H1 (cell line): Measurements from ENCODE around the gene HMOX2. TPM values are rescaled to one million over a fixed set of nuclear protein-coding genes. Genes with fewer than 3 reads are reported as not detected.

Source experiments
- CTCF ChIA-PET: fragments of 300-600 bp; sonication (Branson Sonifier 250); formaldehyde crosslinking; loops from one replicate; lab custom pipeline; 2021; ENCODE audit not compliant: partially characterized antibody; lab: Charles Lee
- POLR2A ChIA-PET: fragments of 300-600 bp; sonication (Branson Sonifier 250); formaldehyde crosslinking; loops from one replicate; lab custom pipeline; 2021; ENCODE audit warnings: inconsistent platforms; ENCODE audit not compliant: partially characterized antibody; lab: Charles Lee
- DNase-seq, 2 experiments: peaks; one replicate each; pipeline versions ENCODE4 v3.0.0 to v3.0.0-alpha.2; 2010 to 2022; ENCODE audit warnings: low spot score in 2 of 2, low read depth in 1 of 2, mixed read lengths in 1 of 2
- FAIRE-seq: peaks from 2 replicates; lab custom pipeline; 2011; peaks lifted over from hg19 to GRCh38; lab: Jason Lieb, UNC
- H2AFZ ChIP-seq: 2 replicates; pipeline ENCODE4 v1.8.1; 2012; ENCODE audit warnings: low read length, inconsistent platforms
- H2AK5ac ChIP-seq: 2 replicates; pipeline ENCODE4 v1.6.1; 2013; ENCODE audit warnings: low read depth, low read length
- H2BK120ac ChIP-seq: replicated peaks from 2 replicates; pipeline ENCODE3; 2013; ENCODE audit warnings: low read depth, low read length, inconsistent platforms
- H2BK12ac ChIP-seq: 2 replicates; pipeline ENCODE4 v1.6.1; 2013; ENCODE audit warnings: low read depth, low read length
- H2BK15ac ChIP-seq: 2 replicates; pipeline ENCODE4 v1.6.1; 2013; ENCODE audit warnings: low read length
- H2BK20ac ChIP-seq: 2 replicates; pipeline ENCODE4 v1.6.1; 2013; ENCODE audit warnings: low read length
- H2BK5ac ChIP-seq: 2 replicates; pipeline ENCODE4 v1.6.1; 2013; ENCODE audit warnings: low read depth, low read length
- H3K14ac ChIP-seq: 2 replicates; pipeline ENCODE4 v1.6.1; 2013; ENCODE audit warnings: inconsistent platforms; ENCODE audit not compliant: insufficient read length
- H3K18ac ChIP-seq: 2 replicates; pipeline ENCODE4 v1.6.1; 2013; ENCODE audit warnings: low read length; ENCODE audit errors: extremely low read depth
- H3K23ac ChIP-seq: 2 replicates; pipeline ENCODE4 v1.6.1; 2013; ENCODE audit warnings: inconsistent platforms; ENCODE audit not compliant: insufficient read length
- H3K23me2 ChIP-seq: 2 replicates; pipeline ENCODE4 v1.6.1; 2013; ENCODE audit warnings: low read depth, low read length
- H3K27ac ChIP-seq: 2 replicates; pipeline ENCODE4 v1.6.1; 2011; ENCODE audit warnings: low read depth, low read length, inconsistent platforms
- H3K27me3 ChIP-seq, 4 experiments: replicated peaks in 1 of 4; 1 replicate in 1 of 4; 2 replicates in 3 of 4; pipeline versions ENCODE4 v1.6.1 to v1.8.1; 2011 to 2013; ENCODE audit warnings: low read length in 3 of 4, mild to moderate bottlenecking in 3 of 4, inconsistent platforms in 2 of 4, mixed read lengths in 2 of 4, moderate library complexity in 1 of 4; ENCODE audit not compliant: control insufficient read depth in 3 of 4, insufficient read depth in 3 of 4; ENCODE audit errors: extremely low read depth in 1 of 4
- H3K36me3 ChIP-seq, 4 experiments: 2 replicates each; pipeline versions ENCODE4 v1.6.1 to v1.8.1; 2011 to 2013; ENCODE audit warnings: mild to moderate bottlenecking in 4 of 4, low read length in 3 of 4, moderate library complexity in 2 of 4, control low read depth in 1 of 4, inconsistent platforms in 1 of 4; ENCODE audit not compliant: insufficient read depth in 4 of 4, control insufficient read depth in 2 of 4
- H3K4ac ChIP-seq: replicated peaks from 2 replicates; pipeline ENCODE3; 2013; ENCODE audit warnings: low read length, low read depth, mixed read lengths, inconsistent platforms; ENCODE audit not compliant: insufficient read length
- H3K4me1 ChIP-seq, 4 experiments: replicated peaks in 1 of 4; 1 replicate in 1 of 4; 2 replicates in 3 of 4; pipeline versions ENCODE4 v1.6.1 to v1.8.1; 2011 to 2013; ENCODE audit warnings: low read length in 3 of 4, inconsistent platforms in 2 of 4, mixed read lengths in 1 of 4; ENCODE audit not compliant: insufficient read depth in 4 of 4, control insufficient read depth in 3 of 4
- H3K4me2 ChIP-seq, 2 experiments: 2 replicates each; pipeline versions ENCODE4 v1.6.1 to v1.8.1; 2011 to 2013; ENCODE audit warnings: low read depth in 2 of 2, low read length in 2 of 2, control low read depth in 1 of 2, inconsistent platforms in 1 of 2, mild to moderate bottlenecking in 1 of 2; ENCODE audit not compliant: insufficient read depth in 1 of 2
- H3K4me3 ChIP-seq, 4 experiments: fragments of 200-600, 300-600 bp in 1 of 4; sonication (generic), shearing (Covaris generic), sonication (Bioruptor Twin) in 1 of 4; 2 replicates each; pipeline versions ENCODE4 v1.5.1 to v1.8.1; 2011 to 2016; ENCODE audit warnings: low read length in 4 of 4, low read depth in 3 of 4, control low read depth in 2 of 4, inconsistent platforms in 2 of 4, mild to moderate bottlenecking in 2 of 4, mixed read lengths in 1 of 4, moderate library complexity in 1 of 4; ENCODE audit not compliant: insufficient read depth in 2 of 4; ENCODE audit errors: extremely low read depth in 1 of 4
- H3K56ac ChIP-seq: replicated peaks from 2 replicates; pipeline ENCODE3; 2013; ENCODE audit warnings: low read depth, mild to moderate bottlenecking, mixed read lengths, low read length, inconsistent platforms; ENCODE audit not compliant: insufficient read length
- H3K79me1 ChIP-seq: 2 replicates; pipeline ENCODE4 v1.6.1; 2013; ENCODE audit warnings: low read depth, low read length, control low read depth
- H3K79me2 ChIP-seq, 2 experiments: 2 replicates each; pipeline versions ENCODE4 v1.6.1 to v1.8.1; 2012 to 2013; ENCODE audit warnings: low read length in 2 of 2, mild to moderate bottlenecking in 2 of 2, inconsistent platforms in 1 of 2; ENCODE audit not compliant: insufficient read depth in 2 of 2, control insufficient read depth in 1 of 2
- H3K9ac ChIP-seq, 4 experiments: replicated peaks in 1 of 4; 1 replicate in 1 of 4; 2 replicates in 3 of 4; pipeline versions ENCODE4 v1.6.1 to v1.8.1; 2011 to 2013; ENCODE audit warnings: low read depth in 3 of 4, low read length in 3 of 4, control low read depth in 2 of 4, mild to moderate bottlenecking in 2 of 4, moderate library complexity in 2 of 4, inconsistent platforms in 1 of 4; ENCODE audit errors: extremely low read depth in 1 of 4
- H3K9me3 ChIP-seq, 2 experiments: 2 replicates each; pipeline versions ENCODE4 v1.6.1 to v1.8.1; 2012 to 2013; ENCODE audit warnings: mild to moderate bottlenecking in 2 of 2, moderate library complexity in 2 of 2, control low read depth in 1 of 2, inconsistent platforms in 1 of 2, low read depth in 1 of 2, low read length in 1 of 2, mixed read lengths in 1 of 2; ENCODE audit not compliant: insufficient read depth in 2 of 2
- H4K20me1 ChIP-seq, 2 experiments: replicated peaks in 1 of 2; 2 replicates each; pipeline versions ENCODE3 to v1.8.1; 2011 to 2013; ENCODE audit warnings: inconsistent platforms in 2 of 2, low read length in 2 of 2, mild to moderate bottlenecking in 1 of 2; ENCODE audit not compliant: insufficient read depth in 2 of 2, control insufficient read depth in 1 of 2
- H4K5ac ChIP-seq: 2 replicates; pipeline ENCODE4 v1.6.1; 2013; ENCODE audit warnings: low read length, low read depth, mixed read lengths, inconsistent platforms; ENCODE audit not compliant: insufficient read length
- H4K8ac ChIP-seq: 2 replicates; pipeline ENCODE4 v1.8.0; 2013; ENCODE audit warnings: mild to moderate bottlenecking, moderate library complexity, low read length, inconsistent platforms; ENCODE audit not compliant: insufficient read depth; ENCODE audit errors: extremely low read depth
- H4K91ac ChIP-seq: replicated peaks from 2 replicates; pipeline ENCODE3; 2013; ENCODE audit warnings: low read length, mixed read lengths, inconsistent platforms; ENCODE audit not compliant: insufficient read length
- CTCF ChIP-seq, 3 experiments: IDR thresholded peaks; 1 replicate in 2 of 3; 2 replicates in 1 of 3; pipeline versions ENCODE4 v1.5.1 to v1.6.1; 2011; ENCODE audit warnings: low read length in 3 of 3, mild to moderate bottlenecking in 3 of 3, inconsistent platforms in 2 of 3, low read depth in 1 of 3, moderate library complexity in 1 of 3; ENCODE audit not compliant: insufficient read depth in 1 of 3; ENCODE audit errors: control extremely low read depth in 1 of 3
- FOSL1 ChIP-seq: IDR thresholded peaks from 2 replicates; pipeline ENCODE4 v1.6.1; 2011; ENCODE audit warnings: mild to moderate bottlenecking, low read depth, low read length, moderate library complexity; ENCODE audit not compliant: insufficient read depth
- SIRT6 ChIP-seq: IDR thresholded peaks from one replicate; pipeline ENCODE4 v1.7.1; 2012; ENCODE audit warnings: low read length, inconsistent platforms
- SP1 ChIP-seq: IDR thresholded peaks from 2 replicates; pipeline ENCODE4 v1.6.1; 2011; ENCODE audit warnings: low read depth, low read length
- SP2 ChIP-seq: IDR thresholded peaks from 2 replicates; pipeline ENCODE4 v1.6.1; 2012; ENCODE audit warnings: mild to moderate bottlenecking, low read length, inconsistent platforms
- TAF7 ChIP-seq: optimal IDR thresholded peaks from 2 replicates; pipeline ENCODE3; 2011; ENCODE audit warnings: low read depth, mild to moderate bottlenecking, inconsistent platforms, low read length, moderate library complexity, borderline replicate concordance
- TBP ChIP-seq: IDR thresholded peaks from 2 replicates; pipeline ENCODE4 v1.6.1; 2011; ENCODE audit warnings: low read depth, low read length, improper control_type of control experiment
- TCF12 ChIP-seq: IDR thresholded peaks from 2 replicates; pipeline ENCODE4 v1.6.1; 2011; ENCODE audit warnings: low read depth, mild to moderate bottlenecking, low read length
- ZNF274 ChIP-seq: IDR thresholded peaks from 2 replicates; pipeline ENCODE4 v1.7.0; 2012; ENCODE audit warnings: low read length, borderline replicate concordance; ENCODE audit errors: extremely low read depth
- WGBS, 2 experiments: shearing (Covaris generic) in 1 of 2; methylation state at CpG; one replicate each; pipeline versions ENCODE4 v1.1.6 to v1.1.7; 2013 to 2015; ENCODE audit warnings: low lambda C conversion rate in 2 of 2, mixed read lengths in 2 of 2, inconsistent platforms in 1 of 2, low coverage in 1 of 2, missing lambda C conversion rate in 1 of 2; ENCODE audit not compliant: insufficient replicate concordance in 2 of 2, insufficient coverage in 1 of 2, insufficient read length in 1 of 2; ENCODE audit errors: extremely low coverage in 1 of 2, missing lambda C conversion rate in 1 of 2; 5-methylcytosine and 5-hydroxymethylcytosine counted together
- polyA plus RNA-seq, 7 experiments: library from polyadenylated mRNA; depleted of rRNA in 3 of 7; stranded (reverse) in 5 of 7; unstranded in 2 of 7; fragments of >200 nt in 5 of 7; fragments of 200-250 nt in 2 of 7; gene quantifications; 1 replicate in 5 of 7; 2 replicates in 1 of 7; 4 replicates in 1 of 7; pipeline versions ENCODE4 v1.2.1 to v1.2.3, GENCODE V29; 2011 to 2013; ENCODE audit warnings: missing spikeins in 2 of 7, mixed read lengths in 2 of 7
- total RNA-seq: library from RNA; stranded (reverse); fragmentation: NEBNext Ultra II Directional; extraction: Animal tissue kit (Norgen Biotek cat#: 25700); gene quantifications from 2 replicates; pipeline ENCODE4 v1.2.1, GENCODE V29; 2021

HMOX2 gene
- total and polyA plus RNA-seq, 2 of the 8 experiments (the other 6 are each of a cell fraction or from before 2014, with no cell fraction given), result 36.5 to 48.4 TPM

DNA sequence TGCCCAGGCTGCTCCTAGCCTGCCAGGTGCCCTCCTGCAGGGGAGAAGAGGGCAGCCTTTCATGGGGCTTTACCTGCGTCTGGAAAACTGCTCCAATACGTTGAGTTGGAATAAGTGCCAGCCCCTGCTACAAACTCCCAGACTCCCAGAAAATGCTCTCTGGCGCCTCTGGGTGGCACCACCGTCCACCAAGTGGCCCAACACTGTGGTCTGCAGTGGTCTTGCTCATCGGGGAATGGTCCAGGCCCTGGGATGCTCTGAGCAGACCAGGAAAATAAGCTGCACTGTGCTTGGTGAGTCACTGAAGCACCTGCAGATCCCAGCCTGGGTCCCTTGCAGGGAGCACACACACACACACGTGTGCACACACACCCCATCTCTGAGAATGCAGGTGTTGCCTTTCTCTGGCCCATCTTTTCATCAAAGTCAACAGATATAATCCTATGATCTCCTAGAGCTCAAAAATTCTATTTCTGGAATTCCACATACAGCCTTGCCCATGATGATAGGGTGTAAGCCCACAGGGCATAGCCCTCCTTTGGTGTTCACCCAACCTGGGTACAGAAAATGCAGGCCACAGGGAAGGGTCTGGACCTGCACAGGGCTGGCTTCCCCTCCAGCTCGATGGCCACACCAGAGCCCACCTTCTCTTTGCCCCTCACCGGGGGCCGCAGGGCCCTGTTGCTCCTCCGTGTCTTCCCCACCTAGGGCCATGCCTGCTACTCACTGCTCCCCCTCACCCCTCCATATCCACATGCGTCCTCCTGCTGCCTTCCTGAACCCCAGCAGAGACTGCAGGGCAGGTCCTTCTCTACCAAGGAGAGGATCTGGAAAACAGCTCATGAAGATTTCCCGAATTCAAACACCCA, 41.8 kb downstream of the HMOX2 start:
- Histone ChIP-seq H3K4me1 (peaks cover 0 to 18% (median 13%) of the 10 kb centered on the region in 4 experiments; a peak in 6 of 7 replicates), H3K36me3 (peaks cover 0 to 4% (median 1%) of the 10 kb centered on the region in 4 experiments; a peak in 1 of 8 replicates), H2BK12ac (no peak overlapping the region), H3K56ac (no peak overlapping the region), H4K91ac (no peak overlapping the region), H3K14ac (no peak overlapping the region), H3K18ac (no peak overlapping the region), H3K9me3 (no peaks in the 10 kb centered on the region), H2BK120ac (no peak overlapping the region), H4K5ac (no peak overlapping the region), H2BK5ac (no peak overlapping the region), H3K23me2 (no peaks in the 10 kb centered on the region), H3K9ac (no peak overlapping the region), H3K27ac (no peak overlapping the region; the same call in 1 of the 2 replicates), H4K20me1 (peaks cover 8 to 12% of the 10 kb centered on the region in 2 experiments), H3K4me3 (no peak overlapping the region), H3K23ac (no peak overlapping the region), H3K4me2 (no peak overlapping the region), H3K4ac (no peak overlapping the region), H2BK15ac (no peak overlapping the region), H2BK20ac (no peak overlapping the region), H4K8ac (no peak overlapping the region), H3K79me1 (no peaks in the 10 kb centered on the region; the same call in 1 of the 2 replicates), H3K27me3 (no peaks in the 10 kb centered on the region), H3K79me2 (peaks cover 3 to 5% of the 10 kb centered on the region in 2 experiments; a peak in 1 of 4 replicates), H2AFZ (no peak overlapping the region), H2AK5ac (no peak overlapping the region)
- 58% methylated on average over 12 of the region's 12 CpGs; no CpG with 5 or more reads in 1 of the 2 experiments for WGBS, 2 experiments
- ChIA-PET CTCF (interaction anchor here (0.6 to 35.4 kb wide), 39 partner anchors 8 to 188 kb away, joined by 3 to 968 read pairs (median 5); partner anchors contain the start of genes C16orf96, CDIP1, MGRN1 and UBALD1), POLR2A (interaction anchor here (0.6 to 2.6 kb wide), 11 partner anchors 12 to 130 kb away, joined by 3 to 9 read pairs (median 5); partner anchors contain the start of genes C16orf96 and CDIP1)
- peak; percentile 62 for FAIRE-seq
- peak in 1 of 2 experiments; percentile 79 for DNase-seq
- TF ChIP-seq SIRT6, result no peak
- peak; percentile 91 to 97 (median 94) for TF ChIP-seq CTCF (IDR thresholded peaks at IDR 0.05; ENCODE audit: control extremely low read depth in 1 of 3, insufficient read depth in 1 of 3, low read depth in 1 of 3, low read length in 3 of 3)
- no peak for TF ChIP-seq SP1
- no peak for TF ChIP-seq ZNF274
- no peak for TF ChIP-seq TBP
- TF ChIP-seq FOSL1, result 0 out of 2 replicates have a peak, but pooled peaks have one; percentile 14
- TF ChIP-seq TCF12, result no peak
- TF ChIP-seq TAF7, result no peak
- no peak for TF ChIP-seq SP2
